Fibroblast of upper back skin (primary cell): ENCODE measurements around the gene EGFL7.

Experiments
- DNase-seq: peaks from one replicate; pipeline ENCODE4 v3.0.0-alpha.2; 2013

Gene EGFL7

GRCh38 chr9:136662326-136662655 lies 425 bp upstream of the EGFL7 start:
- DNase-seq: no peak

- DNase-seq: no peak
Measured at GRCh38 chr9:136664000-136664915, 1.5 kb downstream of the EGFL7 start.

- no peak for DNase-seq
Measured at GRCh38 chr9:136665111-136665703, 2.5 kb downstream of the EGFL7 start.

GRCh38 chr9:136665704-136666371 lies 3.1 kb downstream of the EGFL7 start:
- DNase-seq: no peak

- no peak for DNase-seq
Measured at GRCh38 chr9:136666372-136667213, 3.9 kb downstream of the EGFL7 start.

GRCh38 chr9:136667214-136667939 lies 4.7 kb downstream of the EGFL7 start:
- no peak for DNase-seq

GRCh38 chr9:136667940-136668760 lies 5.4 kb downstream of the EGFL7 start:
- no peak for DNase-seq

- no peak for DNase-seq
Measured at GRCh38 chr9:136668983-136669790, 6.5 kb downstream of the EGFL7 start.

- no peak for DNase-seq
Measured at GRCh38 chr9:136669791-136670464, 7.2 kb downstream of the EGFL7 start.

GRCh38 chr9:136670576-136671253 lies 8.0 kb downstream of the EGFL7 start:
- no peak for DNase-seq

- no peak for DNase-seq
Measured at GRCh38 chr9:136671254-136671614, 8.5 kb downstream of the EGFL7 start.

GRCh38 chr9:136671646-136672430 lies 9.1 kb downstream of the EGFL7 start:
- no peak for DNase-seq

GRCh38 chr9:136672431-136673087 lies 9.8 kb downstream of the EGFL7 start:
- DNase-seq: no peak

GRCh38 chr9:136673088-136673974 lies 10.6 kb downstream of the EGFL7 start:
- no peak for DNase-seq

- no peak for DNase-seq
Measured at GRCh38 chr9:136673975-136674785, 11.5 kb downstream of the EGFL7 start.

GRCh38 chr9:136674786-136675349 lies 12.2 kb downstream of the EGFL7 start:
- DNase-seq: no peak
